HG02642 (cell line): Measurements from ENCODE around the gene RFTN1.
"Not testable (repeated sequence)": the region's sequence is repeated elsewhere in the genome, so short reads cannot be mapped to it uniquely, and the experiment has no call there.

Experiments used
- ATAC-seq: cut with Tn5 transposase; IDR thresholded peaks from one replicate; pipeline ENCODE4 v1.9.1; 2021; ENCODE audit warnings: mild to moderate bottlenecking; ENCODE audit not compliant: unreplicated experiment, poor library complexity

Gene RFTN1

GRCh38 chr3:16494094-16494493, 19.4 kb downstream of the RFTN1 start:
- ATAC-seq = no peak

- no peak for ATAC-seq
Observed at GRCh38 chr3:16490062-16490619, 23.4 kb downstream of the RFTN1 start.

- not testable (repeated sequence) for ATAC-seq
Observed at GRCh38 chr3:16489326-16490061, 24.0 kb downstream of the RFTN1 start.

GRCh38 chr3:16488637-16489036, 24.9 kb downstream of the RFTN1 start:
- no peak for ATAC-seq

- no peak for ATAC-seq
Observed at GRCh38 chr3:16487511-16488175, 25.9 kb downstream of the RFTN1 start.

- no peak for ATAC-seq
Observed at GRCh38 chr3:16486951-16487480, 26.5 kb downstream of the RFTN1 start.

GRCh38 chr3:16486201-16486600, 27.3 kb downstream of the RFTN1 start:
- no peak for ATAC-seq

- no peak for ATAC-seq
Observed at GRCh38 chr3:16485395-16485992, 28.0 kb downstream of the RFTN1 start.

GRCh38 chr3:16484984-16485383, 28.5 kb downstream of the RFTN1 start:
- ATAC-seq = no peak

- ATAC-seq = no peak
Observed at GRCh38 chr3:16484216-16484615, 29.3 kb downstream of the RFTN1 start.

- peak; percentile 60 for ATAC-seq
Observed at GRCh38 chr3:16482770-16483531, 30.5 kb downstream of the RFTN1 start.

GRCh38 chr3:16482194-16482769, 31.2 kb downstream of the RFTN1 start:
- ATAC-seq = no peak

GRCh38 chr3:16481546-16481897, 32.0 kb downstream of the RFTN1 start:
- ATAC-seq = no peak

GRCh38 chr3:16480861-16481545, 32.5 kb downstream of the RFTN1 start:
- peak; percentile 27 for ATAC-seq

GRCh38 chr3:16478516-16478915, 35.0 kb downstream of the RFTN1 start:
- no peak for ATAC-seq

GRCh38 chr3:16477521-16477920, 36.0 kb downstream of the RFTN1 start:
- no peak for ATAC-seq

GRCh38 chr3:16477056-16477455, 36.4 kb downstream of the RFTN1 start:
- peak; percentile 12 for ATAC-seq

- ATAC-seq = peak; percentile 48
Observed at GRCh38 chr3:16476636-16477035, 36.9 kb downstream of the RFTN1 start.

- no peak for ATAC-seq
Observed at GRCh38 chr3:16475766-16476165, 37.7 kb downstream of the RFTN1 start.
